Mucosa of descending colon (tissue), 3 donors: ENCODE results near the gene RSU1. TPM values are rescaled to one million over a fixed set of nuclear protein-coding genes. Genes with fewer than 3 reads are reported as not detected.
"Not testable (repeated sequence)": the region's sequence is repeated elsewhere in the genome, so short reads cannot be mapped to it uniquely, and the experiment has no call there.

ENCODE experiments used
- ATAC-seq: fragments of 200-7000 bp; cut with Tn5 transposase; one replicate; pipeline ENCODE4 v1.9.1; 2020; ENCODE audit warnings: mild to moderate bottlenecking, moderate library complexity
- DNase-seq, 3 donors: peaks; one replicate each; pipeline ENCODE4 v3.0.0-alpha.2; 2020
- H3K36me3 ChIP-seq: fragments of 200-600 bp; one replicate; pipeline ENCODE4 v1.8.0; 2021; ENCODE audit warnings: low read depth, mild to moderate bottlenecking
- H3K4me1 ChIP-seq: fragments of 200-600 bp; one replicate; pipeline ENCODE4 v1.8.0; 2021; ENCODE audit warnings: low read depth, mild to moderate bottlenecking
- H3K4me3 ChIP-seq: fragments of 200-600 bp; one replicate; pipeline ENCODE4 v1.8.0; 2021; ENCODE audit warnings: mild to moderate bottlenecking
- H3K9me3 ChIP-seq: fragments of 200-600 bp; one replicate; pipeline ENCODE4 v1.8.0; 2021; ENCODE audit warnings: mild to moderate bottlenecking
- intact Hi-C, 2 donors: fragments of 100-400 bp; cut with DNase I in 1 of 2; cut with micrococcal nuclease in 1 of 2; formaldehyde crosslinking; loops; one replicate each; pipeline versions ENCODE4 v1.11.0 to v1.11.1; 2022; cut with DNase I, micrococcal nuclease
- total RNA-seq, 3 donors: library from RNA; stranded (reverse); fragmentation: NEBNext Ultra II Directional in 2 of 3; extraction: Animal tissue kit (Norgen Biotek cat#: 25700) in 2 of 3; gene quantifications; one replicate each; pipeline versions ENCODE4 v1.2.1 to v1.2.4, GENCODE V29; 2021 to 2023
- TF ChIP-seq, protein P1 (sequence below): fragments of 200-600 bp; IDR thresholded peaks from one replicate; pipeline ENCODE4 v1.8.0; 2022; ENCODE audit warnings: antibody characterized with exemption, mild to moderate bottlenecking
- donor health status: DM: no; HTN: no; CAD: no; lungs with moderate emphysema.
- donor health status: DM: no; HTN: no; CAD: no.
- donor health status: DM: no; HTN: yes; CAD: no.

The RSU1 gene
- total RNA-seq, 3 donors from 2014 or later = 67.2 to 94.8 (median 74.1) TPM

DNA sequence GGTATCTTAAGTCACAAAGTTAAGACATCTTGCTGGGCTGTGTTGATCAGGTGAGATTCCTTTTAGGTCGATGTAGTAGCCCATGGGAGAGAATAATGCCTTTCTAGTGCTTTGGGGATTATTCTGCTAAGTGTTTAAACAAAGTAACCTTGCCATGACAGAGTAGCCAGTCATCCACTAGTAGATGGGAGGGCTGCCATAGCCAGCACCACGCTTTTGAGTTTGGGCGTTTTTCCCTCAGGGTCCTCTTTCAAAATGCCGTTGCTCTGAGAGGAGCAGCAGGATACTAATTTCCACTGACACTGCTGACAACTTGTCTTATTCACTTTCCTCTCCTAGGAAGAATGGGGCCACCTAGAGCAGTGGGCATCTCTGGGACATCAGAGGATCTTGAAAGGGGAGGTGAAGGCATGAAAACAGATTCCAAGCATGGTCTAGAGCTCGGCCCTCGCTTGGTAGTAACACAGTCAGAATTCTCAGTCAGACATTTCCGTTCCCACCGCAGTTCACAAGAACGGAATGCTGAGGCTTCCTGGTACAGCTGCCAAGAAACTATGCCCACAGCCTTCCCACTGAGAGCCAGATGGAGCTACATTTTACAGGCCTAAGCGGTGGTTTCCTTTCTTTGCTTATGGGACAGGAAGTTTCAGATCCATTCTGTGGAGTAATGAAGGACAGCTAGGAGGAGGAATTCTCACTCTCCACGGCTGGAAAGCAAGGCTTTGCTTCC lies 15.3 kb upstream of the RSU1 start:
- no peaks in the 10 kb centered on the region for H3K9me3 ChIP-seq
- H3K4me1 ChIP-seq = peaks cover 10% of the 10 kb centered on the region
- H3K36me3 ChIP-seq = no peaks in the 10 kb centered on the region
- intact Hi-C loops = no loop called here
- DNase-seq (peak in 2 of 3 donors; percentile 51 to 79), ATAC-seq (peak; percentile 93)
- TF ChIP-seq, protein P1, sequence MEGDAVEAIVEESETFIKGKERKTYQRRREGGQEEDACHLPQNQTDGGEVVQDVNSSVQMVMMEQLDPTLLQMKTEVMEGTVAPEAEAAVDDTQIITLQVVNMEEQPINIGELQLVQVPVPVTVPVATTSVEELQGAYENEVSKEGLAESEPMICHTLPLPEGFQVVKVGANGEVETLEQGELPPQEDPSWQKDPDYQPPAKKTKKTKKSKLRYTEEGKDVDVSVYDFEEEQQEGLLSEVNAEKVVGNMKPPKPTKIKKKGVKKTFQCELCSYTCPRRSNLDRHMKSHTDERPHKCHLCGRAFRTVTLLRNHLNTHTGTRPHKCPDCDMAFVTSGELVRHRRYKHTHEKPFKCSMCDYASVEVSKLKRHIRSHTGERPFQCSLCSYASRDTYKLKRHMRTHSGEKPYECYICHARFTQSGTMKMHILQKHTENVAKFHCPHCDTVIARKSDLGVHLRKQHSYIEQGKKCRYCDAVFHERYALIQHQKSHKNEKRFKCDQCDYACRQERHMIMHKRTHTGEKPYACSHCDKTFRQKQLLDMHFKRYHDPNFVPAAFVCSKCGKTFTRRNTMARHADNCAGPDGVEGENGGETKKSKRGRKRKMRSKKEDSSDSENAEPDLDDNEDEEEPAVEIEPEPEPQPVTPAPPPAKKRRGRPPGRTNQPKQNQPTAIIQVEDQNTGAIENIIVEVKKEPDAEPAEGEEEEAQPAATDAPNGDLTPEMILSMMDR = no peak
- H3K4me3 ChIP-seq = no peak overlapping the region

DNA sequence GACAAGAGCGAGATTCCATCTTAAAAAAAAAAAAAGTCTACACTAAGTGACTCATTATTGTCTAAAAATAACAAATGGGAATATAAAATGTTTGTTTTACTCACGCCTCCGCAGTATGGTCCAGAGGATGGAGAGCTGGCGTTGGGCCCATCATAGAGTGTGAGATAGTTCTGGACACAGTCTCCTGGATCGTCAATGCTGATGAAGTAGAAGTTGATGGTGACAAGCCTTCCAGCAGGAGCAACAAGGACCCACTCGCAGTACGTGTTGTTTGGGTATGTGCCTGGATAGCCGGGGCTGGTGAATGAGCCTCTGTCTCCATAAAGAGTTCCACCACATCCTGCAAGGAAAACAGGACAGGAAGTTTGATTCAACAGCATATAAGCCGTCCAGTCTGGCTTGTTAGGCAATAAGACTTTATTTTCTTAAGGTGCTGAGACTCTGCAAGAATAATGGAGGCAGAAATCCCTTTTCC lies 11.5 kb upstream of the RSU1 start:
- H3K4me1 ChIP-seq = peaks cover 10% of the 10 kb centered on the region
- no peak overlapping the region for H3K4me3 ChIP-seq
- intact Hi-C loops = no loop called here
- H3K36me3 ChIP-seq = no peaks in the 10 kb centered on the region
- TF ChIP-seq, protein P1 = no peak
- H3K9me3 ChIP-seq = no peaks in the 10 kb centered on the region
- ATAC-seq (no peak), DNase-seq (peak in 1 of 3 donors; percentile 24)

DNA sequence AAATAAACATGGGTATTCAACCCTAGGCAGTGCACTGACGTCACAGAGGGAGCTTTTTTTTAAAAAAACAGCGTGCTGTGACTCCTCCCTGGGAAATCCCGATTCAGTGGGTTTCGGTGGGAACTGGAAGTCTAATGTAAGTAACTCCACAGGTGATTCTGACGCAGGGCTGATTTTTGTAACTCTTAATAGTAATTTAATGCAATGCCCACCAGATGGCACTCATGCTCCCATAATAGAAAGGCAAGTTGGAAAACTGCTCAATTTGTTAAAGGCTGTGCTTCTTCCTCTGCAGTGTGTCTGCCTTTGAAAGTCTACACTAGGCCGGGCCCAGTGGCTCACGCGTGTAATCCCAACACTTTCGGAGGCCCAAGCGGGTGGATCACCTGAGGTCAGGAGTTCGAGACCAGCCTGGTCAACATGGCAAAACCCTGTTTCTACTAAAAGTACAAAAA lies 10.9 kb upstream of the RSU1 start:
- ATAC-seq = peak; percentile 80
- intact Hi-C loops = no loop called here
- H3K36me3 ChIP-seq = no peaks in the 10 kb centered on the region

DNA sequence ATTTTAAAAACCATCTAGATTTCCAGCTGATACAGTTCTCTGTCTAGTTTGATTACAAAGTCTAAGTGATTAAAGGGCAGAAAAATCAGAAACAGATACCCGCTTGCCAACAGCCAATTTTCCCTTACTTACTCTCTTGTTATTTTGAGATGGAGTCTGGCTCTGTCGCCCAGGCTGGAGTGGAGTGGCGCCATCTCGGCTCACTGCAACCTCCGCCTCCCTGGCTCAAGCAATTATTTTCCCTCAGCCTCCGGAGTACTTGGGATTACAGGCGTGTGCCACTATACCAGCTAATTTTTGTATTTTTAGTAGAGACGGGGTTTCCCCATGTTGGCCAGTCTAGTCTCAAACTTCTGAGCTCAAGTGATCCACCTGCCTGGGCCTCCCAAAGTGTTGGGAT lies 10.2 kb upstream of the RSU1 start:
- DNase-seq, H3K4me3 ChIP-seq, intact Hi-C loops, H3K36me3 ChIP-seq, H3K4me1 ChIP-seq, H3K9me3 ChIP-seq, ATAC-seq: not testable (repeated sequence)

More for the DNA sequence above, 10.9 kb upstream of the RSU1 start:
- TF ChIP-seq, protein P1 = peak; percentile 26
- Histone ChIP-seq H3K4me1 (peaks cover 10% of the 10 kb centered on the region), H3K9me3 (no peaks in the 10 kb centered on the region), H3K4me3 (no peak overlapping the region)
- peak in 2 of 3 donors; percentile 46 to 67 for DNase-seq

DNA sequence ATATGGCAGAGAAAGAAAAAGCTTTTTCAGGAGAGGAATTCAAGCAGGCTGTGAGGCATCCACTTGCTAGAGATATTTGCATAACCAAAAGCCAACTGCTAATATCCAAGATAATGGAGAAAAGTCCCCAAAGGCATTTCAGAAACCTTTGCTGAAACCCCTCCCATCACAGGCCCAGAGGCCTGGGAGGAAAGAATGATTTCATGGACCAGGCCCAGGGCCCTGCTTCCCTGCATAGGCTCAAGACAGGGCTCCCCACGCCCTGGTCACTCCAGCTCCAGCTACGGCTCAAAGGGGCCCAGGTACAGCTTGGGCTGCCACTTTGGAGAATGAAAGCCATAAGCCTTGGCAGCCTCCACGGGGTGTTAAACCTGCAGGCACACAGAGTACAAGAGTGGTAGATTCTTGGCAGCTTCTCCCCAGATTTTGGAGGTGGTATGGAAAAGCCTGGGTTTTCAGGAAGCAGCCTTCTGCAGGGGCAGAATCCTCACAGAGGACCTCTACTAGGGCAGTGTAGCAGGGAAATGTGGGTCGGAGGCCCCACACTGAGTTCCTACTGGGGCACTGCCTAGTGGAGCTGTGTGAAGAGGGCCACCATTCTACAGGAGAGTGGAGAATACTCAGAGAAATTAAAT lies 5.6 kb upstream of the RSU1 start:
- no peaks in the 10 kb centered on the region for H3K4me1 ChIP-seq
- TF ChIP-seq, protein P1 = no peak
- H3K4me3 ChIP-seq = no peak overlapping the region
- H3K9me3 ChIP-seq = peaks cover 8% of the 10 kb centered on the region
- ATAC-seq (no peak), DNase-seq (no peak)
- H3K36me3 ChIP-seq = no peaks in the 10 kb centered on the region
- intact Hi-C loops = no loop called here

DNA sequence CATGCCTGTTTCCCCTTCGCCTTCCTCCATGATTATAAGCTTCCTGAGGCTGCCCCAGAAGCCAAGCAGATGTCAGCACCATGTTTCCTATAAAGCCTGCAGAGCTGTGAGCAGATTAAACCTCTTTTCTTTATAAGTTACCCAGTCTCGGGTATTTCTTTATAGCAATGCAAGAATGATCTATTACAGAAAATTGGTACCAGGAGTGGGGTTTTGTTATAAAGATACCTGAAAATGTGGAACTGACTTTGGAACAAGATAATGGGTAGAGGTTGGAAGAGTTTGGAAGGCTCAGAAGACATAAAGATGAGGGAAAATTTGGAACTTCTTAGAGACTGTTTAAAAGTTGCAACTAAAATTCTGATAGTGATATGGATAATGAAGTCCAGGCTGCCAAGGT lies 4.8 kb upstream of the RSU1 start:
- peaks cover 4% of the 10 kb centered on the region for H3K36me3 ChIP-seq
- DNase-seq (no peak), ATAC-seq (no peak)
- H3K4me1 ChIP-seq = no peaks in the 10 kb centered on the region
- intact Hi-C loops = no loop called here
- H3K9me3 ChIP-seq = peaks cover 8% of the 10 kb centered on the region
- H3K4me3 ChIP-seq = no peak overlapping the region
- TF ChIP-seq, protein P1 = no peak
